PC-9 (cell line): Measurements from ENCODE around the gene RXYLT1. TPM values are rescaled to one million over a fixed set of nuclear protein-coding genes. Genes with fewer than 3 reads are reported as not detected.
A peak's percentile ranks its signal among the peaks of the same experiment; 100 is the strongest.

ENCODE experiments used
- BruUV-seq: library from RNA; stranded (reverse); fragments of 400-500 nt; replicated peaks from 2 replicates; lab custom pipeline; 2021; lab: Mats Ljungman, UMichigan
- CTCF ChIA-PET: fragments of 300-600 bp; sonication (Branson Sonifier 250); formaldehyde crosslinking; loops from one replicate; lab custom pipeline; 2022; ENCODE audit warnings: antibody characterized with exemption; lab: Charles Lee
- POLR2A ChIA-PET: fragments of 300-600 bp; sonication (Branson Sonifier 250); formaldehyde crosslinking; loops from one replicate; lab custom pipeline; 2022; ENCODE audit warnings: antibody characterized with exemption; ENCODE audit not compliant: unreplicated experiment; lab: Charles Lee
- DNase-seq, 2 experiments: peaks; one replicate each; pipeline versions ENCODE4 v3.0.0 to v3.0.0-alpha.2; 2015 to 2022; ENCODE audit warnings: mixed read lengths in 1 of 2
- H2AFZ ChIP-seq: fragments of 200-600 bp; sonication (generic); 2 replicates; pipeline ENCODE4 v1.8.1; 2017; ENCODE audit warnings: antibody characterized with exemption
- H3F3A ChIP-seq: fragments of 200-600 bp; sonication (generic); 2 replicates; pipeline ENCODE4 v1.8.1; 2017; ENCODE audit warnings: antibody characterized with exemption, mild to moderate bottlenecking, low read depth; ENCODE audit not compliant: insufficient read depth
- H3K27ac ChIP-seq: fragments of 200-600 bp; sonication (generic); 2 replicates; pipeline ENCODE4 v1.6.1; 2016; ENCODE audit warnings: mixed run types
- H3K27me3 ChIP-seq: fragments of 200-600 bp; sonication (generic); 2 replicates; pipeline ENCODE4 v1.6.1; 2016; ENCODE audit warnings: low read depth, mixed run types; ENCODE audit not compliant: insufficient read depth
- H3K36me3 ChIP-seq: fragments of 200-600 bp; sonication (generic); 2 replicates; pipeline ENCODE4 v1.6.1; 2016; ENCODE audit warnings: low read depth, mixed run types
- H3K4me1 ChIP-seq: fragments of 200-600 bp; sonication (generic); replicated peaks from 2 replicates; pipeline ENCODE4 v1.6.1; 2016; ENCODE audit warnings: mixed run types; ENCODE audit not compliant: insufficient read depth
- H3K4me2 ChIP-seq: fragments of 200-600 bp; sonication (generic); 2 replicates; pipeline ENCODE4 v1.6.1; 2017; ENCODE audit warnings: mixed run types
- H3K4me3 ChIP-seq: fragments of 200-600 bp; sonication (generic); 2 replicates; pipeline ENCODE4 v1.6.1; 2016; ENCODE audit warnings: mixed run types
- H3K79me2 ChIP-seq: fragments of 200-600 bp; sonication (generic); 2 replicates; pipeline ENCODE4 v1.6.1; 2017; ENCODE audit warnings: low read depth, mixed run types
- H3K9me2 ChIP-seq: fragments of 200-600 bp; sonication (generic); 2 replicates; pipeline ENCODE4 v1.8.1; 2017; ENCODE audit warnings: mild to moderate bottlenecking; ENCODE audit not compliant: insufficient read depth
- H3K9me3 ChIP-seq: fragments of 200-600 bp; sonication (generic); 2 replicates; pipeline ENCODE4 v1.8.1; 2016; ENCODE audit warnings: low read depth; ENCODE audit not compliant: insufficient read depth
- H4K20me1 ChIP-seq: fragments of 200-600 bp; sonication (generic); 2 replicates; pipeline ENCODE4 v1.8.1; 2017; ENCODE audit not compliant: insufficient read depth
- CTCF ChIP-seq: fragments of 200-600 bp; sonication (generic); conservative IDR thresholded peaks from 2 replicates; pipeline ENCODE4 v1.6.1; 2017; ENCODE audit warnings: mixed run types, antibody characterized with exemption, mild to moderate bottlenecking, moderate library complexity
- EZH2 ChIP-seq: fragments of 200-600 bp; sonication (generic); IDR thresholded peaks from 2 replicates; pipeline ENCODE4 v1.8.0; 2017; ENCODE audit warnings: antibody characterized with exemption, low read depth
- intact Hi-C: fragments of 100-400 bp; cut with micrococcal nuclease; formaldehyde crosslinking; loops from one replicate; pipeline ENCODE4 v1.10.0; 2022; ENCODE audit not compliant: unreplicated experiment
- total RNA-seq: library from RNA; stranded (reverse); gene quantifications from 2 replicates; pipeline ENCODE4 v1.2.3, GENCODE V29; 2021

Gene RXYLT1
- total RNA-seq, 1 experiment from 2014 or later, result 12.2 TPM

- H3K4me1 ChIP-seq, result no peaks in the 10 kb centered on the region
- no peak for TF ChIP-seq EZH2
- no peak for TF ChIP-seq CTCF
- no peaks in the 10 kb centered on the region for H3K9me3 ChIP-seq
- POLR2A ChIA-PET, result no interaction called here
- DNase-seq, result no peak
- H3K79me2 ChIP-seq, result no peaks in the 10 kb centered on the region
- H3K9me2 ChIP-seq, result no peaks in the 10 kb centered on the region
- H2AFZ ChIP-seq, result no peak overlapping the region
- H3K36me3 ChIP-seq, result no peaks in the 10 kb centered on the region
- H3K4me3 ChIP-seq, result no peak overlapping the region
- no peak overlapping the region for H3K4me2 ChIP-seq
- H4K20me1 ChIP-seq, result no peaks in the 10 kb centered on the region
- no peaks in the 10 kb centered on the region for H3F3A ChIP-seq
- CTCF ChIA-PET, result no interaction called here
- no TSS peak for BruUV-seq
- no peaks in the 10 kb centered on the region for H3K27me3 ChIP-seq
- H3K27ac ChIP-seq, result no peak overlapping the region
- intact Hi-C loops, result no loop called here
These were observed 43.3 kb downstream of the RXYLT1 start for GRCh38 chr12:63823040-63823439.

DNA sequence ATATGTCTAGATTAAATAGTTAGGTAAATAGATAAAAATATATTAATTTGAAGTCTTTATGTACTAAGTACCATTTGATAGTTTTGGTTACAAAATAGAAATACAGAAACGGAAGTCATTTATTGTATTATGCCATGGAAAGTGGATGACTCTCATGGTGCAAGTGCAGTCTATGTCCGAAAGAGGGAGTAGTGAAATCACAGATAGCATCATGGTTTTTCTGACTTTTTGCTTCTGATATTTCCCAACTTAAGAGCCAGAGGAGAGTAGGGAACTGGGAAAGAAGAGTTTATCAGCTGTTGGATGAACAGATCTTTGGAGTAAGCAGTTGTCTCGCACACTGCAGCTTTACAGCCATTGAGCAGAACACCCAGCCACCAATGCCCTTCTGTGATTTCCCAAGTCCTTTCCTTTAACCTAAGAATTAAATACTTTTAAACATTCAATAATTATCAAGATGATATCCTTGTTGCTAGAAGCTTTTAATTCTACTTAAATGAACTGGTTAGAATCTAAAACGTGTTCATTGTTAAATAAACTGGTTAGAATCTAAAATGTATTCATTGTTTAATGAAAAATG, 46.4 kb downstream of the RXYLT1 start:
- Histone ChIP-seq H3K4me1 (no peaks in the 10 kb centered on the region), H4K20me1 (no peaks in the 10 kb centered on the region), H3K27me3 (no peaks in the 10 kb centered on the region), H3K4me3 (no peak overlapping the region), H3K4me2 (no peak overlapping the region), H3K9me2 (no peaks in the 10 kb centered on the region), H3K9me3 (peaks cover 3% of the 10 kb centered on the region; the same call in 1 of the 2 replicates), H3K36me3 (no peaks in the 10 kb centered on the region), H3K27ac (no peak overlapping the region), H3K79me2 (no peaks in the 10 kb centered on the region), H3F3A (no peaks in the 10 kb centered on the region), H2AFZ (no peak overlapping the region)
- TF ChIP-seq EZH2, result no peak
- TF ChIP-seq CTCF, result peak; percentile 85
- BruUV-seq, result no TSS peak
- POLR2A ChIA-PET, result interaction anchor here (0.6 kb wide), 1 partner anchor 395 kb away, joined by 4 read pairs; no protein-coding TSS in a partner anchor
- intact Hi-C loops, result loop anchor here (1.0 to 5.0 kb wide), 3 partner anchors 430 to 871 kb away; no protein-coding TSS in a partner anchor
- CTCF ChIA-PET, result interaction anchor here (0.5 to 0.6 kb wide), 2 partner anchors 742 to 1026 kb away, joined by 4 to 5 read pairs; no protein-coding TSS in a partner anchor
- peak in 1 of 2 experiments; percentile 49 for DNase-seq

DNA sequence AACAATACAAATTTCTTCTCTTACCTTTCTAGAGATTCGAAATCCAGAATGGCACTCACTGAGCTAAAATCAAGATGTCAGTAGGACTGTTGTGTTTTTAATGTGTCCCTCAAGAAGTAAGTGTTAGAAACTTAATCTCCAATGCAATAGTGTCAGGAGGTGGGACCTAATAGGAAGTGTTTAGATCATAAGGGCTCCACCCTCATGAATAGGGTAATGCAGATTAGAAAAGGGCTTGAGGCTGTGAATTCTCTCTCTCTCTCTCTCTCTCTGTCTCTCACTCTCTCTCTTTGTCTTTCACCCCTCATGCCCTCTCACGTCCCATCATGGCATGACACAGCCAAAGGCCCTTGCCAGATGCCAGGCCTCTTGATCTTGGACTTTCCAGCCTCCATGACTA, 49.2 kb downstream of the RXYLT1 start:
- H2AFZ ChIP-seq, result no peak overlapping the region
- H3K4me3 ChIP-seq, result no peak overlapping the region
- H3K9me3 ChIP-seq, result peaks cover 3% of the 10 kb centered on the region; the same call in 1 of the 2 replicates
- TF ChIP-seq EZH2 (no peak), CTCF (no peak)
- no TSS peak for BruUV-seq
- no peak for DNase-seq
- H3K9me2 ChIP-seq, result no peaks in the 10 kb centered on the region
- H3K4me1 ChIP-seq, result no peaks in the 10 kb centered on the region
- H4K20me1 ChIP-seq, result no peaks in the 10 kb centered on the region
- CTCF ChIA-PET, result no interaction called here
- H3K4me2 ChIP-seq, result no peak overlapping the region
- POLR2A ChIA-PET, result no interaction called here
- H3K27me3 ChIP-seq, result no peaks in the 10 kb centered on the region
- no peaks in the 10 kb centered on the region for H3K79me2 ChIP-seq
- H3K36me3 ChIP-seq, result no peaks in the 10 kb centered on the region
- H3K27ac ChIP-seq, result no peak overlapping the region
- H3F3A ChIP-seq, result no peaks in the 10 kb centered on the region
- intact Hi-C loops, result loop anchor here (5.0 kb wide), 1 partner anchor 868 kb away; no protein-coding TSS in a partner anchor
